SU-DHL-6 (cell line): ENCODE measurements around the gene SLC22A25.

Source experiments
- H2AFZ ChIP-seq: fragments of 200-600 bp; sonication (generic); 2 replicates; pipeline ENCODE4 v1.6.1; 2014; ENCODE audit warnings: low read depth, mild to moderate bottlenecking, moderate library complexity, mixed read lengths, antibody characterized with exemption, low read length; ENCODE audit not compliant: severe bottlenecking
- H3F3A ChIP-seq: fragments of 200-600 bp; shearing (Covaris generic); 2 replicates; pipeline ENCODE4 v1.6.0; 2016; ENCODE audit warnings: antibody characterized with exemption, mild to moderate bottlenecking; ENCODE audit not compliant: insufficient read depth
- H3K27ac ChIP-seq: fragments of 200-600 bp; sonication (generic); 2 replicates; pipeline ENCODE4 v1.5.1; 2016; ENCODE audit warnings: low read depth, mild to moderate bottlenecking, low read length, moderate library complexity, mixed read lengths
- H3K27me3 ChIP-seq: fragments of 200-600 bp; sonication (generic), shearing (Covaris generic); 2 replicates; pipeline ENCODE4 v1.6.0; 2014; ENCODE audit warnings: mild to moderate bottlenecking, low read length
- H3K36me3 ChIP-seq: fragments of 200-600 bp; sonication (generic); 2 replicates; pipeline ENCODE4 v1.6.1; 2014; ENCODE audit warnings: mild to moderate bottlenecking, low read length, mixed read lengths
- H3K4me2 ChIP-seq: fragments of 300-600, 200-600 bp; shearing (Covaris generic), sonication (generic); 2 replicates; pipeline ENCODE4 v1.6.0; 2014; ENCODE audit warnings: low read length, low read depth, mild to moderate bottlenecking; ENCODE audit not compliant: poor library complexity, severe bottlenecking
- H3K4me3 ChIP-seq: fragments of 200-600 bp; sonication (generic); 2 replicates; pipeline ENCODE4 v1.5.1; 2014; ENCODE audit warnings: antibody characterized with exemption, low read length, mild to moderate bottlenecking, mixed read lengths; ENCODE audit not compliant: insufficient read depth, poor library complexity, severe bottlenecking
- H3K79me2 ChIP-seq: fragments of 200-600 bp; sonication (generic); 2 replicates; pipeline ENCODE4 v1.6.1; 2014; ENCODE audit warnings: mild to moderate bottlenecking, low read length, moderate library complexity; ENCODE audit not compliant: insufficient read depth
- H3K9ac ChIP-seq: fragments of 200-600 bp; sonication (generic); 2 replicates; pipeline ENCODE4 v1.7.0; 2014; ENCODE audit warnings: mild to moderate bottlenecking, low read length
- H3K9me2 ChIP-seq: fragments of 200-600 bp; sonication (generic); replicated peaks from 2 replicates; pipeline ENCODE4 v1.6.1; 2014; ENCODE audit warnings: low read length; ENCODE audit not compliant: insufficient read depth
- H3K9me3 ChIP-seq: fragments of 200-600 bp; sonication (generic); 2 replicates; pipeline ENCODE4 v1.6.1; 2014; ENCODE audit warnings: low read length, mixed read lengths; ENCODE audit not compliant: insufficient read depth
- H4K20me1 ChIP-seq: fragments of 200-600 bp; sonication (generic); 2 replicates; pipeline ENCODE4 v1.6.1; 2014; ENCODE audit warnings: low read depth, mild to moderate bottlenecking, antibody characterized with exemption, low read length, moderate library complexity, mixed read lengths
- EZH2phosphoT487 ChIP-seq: fragments of 200-600 bp; sonication (generic), shearing (Covaris generic); conservative IDR thresholded peaks from 2 replicates; pipeline ENCODE4 v1.6.1; 2018; ENCODE audit warnings: mild to moderate bottlenecking, antibody characterized with exemption, low read length, moderate library complexity, mixed read lengths
- TF ChIP-seq, protein P1 (sequence below): fragments of 200-600 bp; sonication (generic); IDR thresholded peaks from one replicate; pipeline ENCODE4 v1.5.1; 2017; ENCODE audit warnings: antibody characterized with exemption, mild to moderate bottlenecking, low read length, moderate library complexity; ENCODE audit not compliant: insufficient read depth, poor library complexity, severe bottlenecking

Gene SLC22A25

DNA sequence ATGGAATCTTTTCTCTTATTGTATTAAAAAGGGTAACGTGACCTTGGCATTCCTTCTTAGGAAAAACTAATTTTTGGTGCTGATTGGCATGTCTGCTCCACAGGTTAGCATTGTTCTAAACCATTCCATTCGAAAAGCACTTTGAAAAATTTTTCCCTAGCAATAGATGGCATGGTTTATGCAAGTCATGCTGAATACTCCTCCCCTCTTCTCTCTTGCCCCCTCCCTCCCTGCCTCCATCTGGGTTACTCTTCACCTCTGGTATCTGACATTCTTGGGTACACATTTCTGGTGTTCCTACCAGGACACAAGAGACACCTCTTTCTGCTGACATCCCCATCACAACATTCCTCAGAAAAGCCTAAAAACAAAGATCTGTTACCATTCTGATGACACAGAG, 1.5 kb upstream of the SLC22A25 start:
- H3K4me2 ChIP-seq: no peak overlapping the region
- TF ChIP-seq, protein P1, sequence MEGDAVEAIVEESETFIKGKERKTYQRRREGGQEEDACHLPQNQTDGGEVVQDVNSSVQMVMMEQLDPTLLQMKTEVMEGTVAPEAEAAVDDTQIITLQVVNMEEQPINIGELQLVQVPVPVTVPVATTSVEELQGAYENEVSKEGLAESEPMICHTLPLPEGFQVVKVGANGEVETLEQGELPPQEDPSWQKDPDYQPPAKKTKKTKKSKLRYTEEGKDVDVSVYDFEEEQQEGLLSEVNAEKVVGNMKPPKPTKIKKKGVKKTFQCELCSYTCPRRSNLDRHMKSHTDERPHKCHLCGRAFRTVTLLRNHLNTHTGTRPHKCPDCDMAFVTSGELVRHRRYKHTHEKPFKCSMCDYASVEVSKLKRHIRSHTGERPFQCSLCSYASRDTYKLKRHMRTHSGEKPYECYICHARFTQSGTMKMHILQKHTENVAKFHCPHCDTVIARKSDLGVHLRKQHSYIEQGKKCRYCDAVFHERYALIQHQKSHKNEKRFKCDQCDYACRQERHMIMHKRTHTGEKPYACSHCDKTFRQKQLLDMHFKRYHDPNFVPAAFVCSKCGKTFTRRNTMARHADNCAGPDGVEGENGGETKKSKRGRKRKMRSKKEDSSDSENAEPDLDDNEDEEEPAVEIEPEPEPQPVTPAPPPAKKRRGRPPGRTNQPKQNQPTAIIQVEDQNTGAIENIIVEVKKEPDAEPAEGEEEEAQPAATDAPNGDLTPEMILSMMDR: no peak
- TF ChIP-seq EZH2phosphoT487: no peak
- H2AFZ ChIP-seq: no peak overlapping the region
- no peak overlapping the region for H3K4me3 ChIP-seq
- no peaks in the 10 kb centered on the region for H3K9me2 ChIP-seq
- no peaks in the 10 kb centered on the region for H3K36me3 ChIP-seq
- no peaks in the 10 kb centered on the region for H3F3A ChIP-seq
- no peaks in the 10 kb centered on the region; the same call in 1 of the 2 replicates for H3K27me3 ChIP-seq
- no peaks in the 10 kb centered on the region for H4K20me1 ChIP-seq
- no peak overlapping the region for H3K9ac ChIP-seq
- no peak overlapping the region for H3K27ac ChIP-seq
- no peaks in the 10 kb centered on the region for H3K79me2 ChIP-seq
- H3K9me3 ChIP-seq: no peaks in the 10 kb centered on the region

DNA sequence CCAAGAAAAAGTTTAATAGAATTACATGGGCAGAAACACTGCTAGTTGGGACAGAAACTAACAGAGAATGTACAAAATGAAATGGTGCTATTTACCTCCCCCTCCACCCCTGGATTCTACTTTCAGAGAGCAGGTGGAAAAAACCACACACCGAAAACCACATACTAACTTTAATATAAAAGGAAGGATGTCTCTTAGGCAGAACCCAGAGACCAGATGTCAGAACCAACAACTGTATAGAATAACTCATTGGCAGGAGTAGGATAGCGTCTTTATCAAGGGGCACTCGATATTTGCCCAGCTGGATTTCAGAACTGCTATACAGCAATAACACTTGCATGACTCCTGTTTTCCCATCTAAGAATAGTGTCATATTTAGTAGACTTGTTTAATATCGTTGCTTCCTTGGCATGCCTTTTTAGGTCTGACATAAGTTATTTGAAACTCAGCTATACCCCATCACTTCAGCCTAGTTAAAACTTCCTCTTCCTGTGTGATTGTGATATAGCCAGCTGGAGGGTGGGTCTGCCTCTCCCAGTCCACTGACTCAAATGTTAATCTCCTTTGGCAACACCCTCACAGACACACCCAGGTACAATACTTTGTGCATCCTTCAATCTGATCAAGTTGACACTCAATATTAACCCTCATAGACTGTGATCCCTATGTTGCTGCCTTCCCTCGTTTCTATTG, 1.2 kb downstream of the SLC22A25 start:
- no peaks in the 10 kb centered on the region for H3K36me3 ChIP-seq
- no peak overlapping the region for H3K27ac ChIP-seq
- H3K9ac ChIP-seq: no peak overlapping the region
- H3K9me3 ChIP-seq: no peaks in the 10 kb centered on the region
- H3K4me3 ChIP-seq: no peak overlapping the region
- H4K20me1 ChIP-seq: no peaks in the 10 kb centered on the region
- no peaks in the 10 kb centered on the region for H3K9me2 ChIP-seq
- TF ChIP-seq, protein P1: no peak
- no peak for TF ChIP-seq EZH2phosphoT487
- no peaks in the 10 kb centered on the region; the same call in 1 of the 2 replicates for H3K27me3 ChIP-seq
- H3K4me2 ChIP-seq: no peak overlapping the region
- H3F3A ChIP-seq: no peaks in the 10 kb centered on the region
- no peaks in the 10 kb centered on the region for H3K79me2 ChIP-seq
- H2AFZ ChIP-seq: no peak overlapping the region

DNA sequence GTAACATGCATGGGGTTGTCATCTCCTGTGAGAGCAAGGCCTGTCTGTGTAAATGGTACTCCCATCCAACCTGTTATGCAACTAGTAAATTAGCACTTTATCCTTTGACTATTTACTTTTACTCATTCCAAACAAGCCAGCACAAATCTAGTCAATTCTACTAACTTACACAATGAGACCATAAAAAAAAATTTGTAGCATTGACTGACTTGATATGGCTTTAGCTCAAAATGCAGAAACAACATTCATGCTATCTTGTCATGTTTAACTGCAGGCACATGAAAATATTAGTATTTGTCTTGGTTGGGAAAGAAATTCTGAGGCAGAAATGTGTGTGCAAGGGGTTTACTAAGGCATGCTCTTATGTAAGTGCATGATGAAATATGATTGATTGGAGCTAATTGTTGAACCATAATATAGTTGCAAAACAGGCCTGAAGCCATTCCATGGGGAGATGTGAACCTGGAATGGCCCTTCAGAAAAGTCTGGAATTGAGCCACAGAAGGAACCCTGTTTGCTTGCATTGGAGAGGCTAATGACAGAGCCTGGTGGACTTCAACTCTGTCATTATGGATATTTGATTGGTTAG, 2.5 kb downstream of the SLC22A25 start:
- no peak overlapping the region for H3K27ac ChIP-seq

More for the DNA sequence above, 2.5 kb downstream of the SLC22A25 start:
- Histone ChIP-seq H4K20me1 (no peaks in the 10 kb centered on the region), H3K9ac (no peak overlapping the region), H3F3A (no peaks in the 10 kb centered on the region), H3K4me3 (no peak overlapping the region), H3K27me3 (no peaks in the 10 kb centered on the region), H3K4me2 (no peak overlapping the region), H2AFZ (no peak overlapping the region), H3K36me3 (no peaks in the 10 kb centered on the region), H3K79me2 (no peaks in the 10 kb centered on the region), H3K9me2 (no peaks in the 10 kb centered on the region), H3K9me3 (no peaks in the 10 kb centered on the region; the same call in 1 of the 2 replicates)
- TF ChIP-seq, protein P1: no peak
- TF ChIP-seq EZH2phosphoT487: no peak
